SK-N-SH (cell line): ENCODE data around the gene ALDH3A1. TPM values are rescaled to one million over a fixed set of nuclear protein-coding genes. Genes with fewer than 3 reads are reported as not detected.

Experiments used
- CTCF ChIA-PET: fragments of 300-600, 350-600 bp; formaldehyde crosslinking; extraction: SDS; loops from one replicate; lab custom pipeline; 2021; lab: Yijun Ruan, JAX
- POLR2A ChIA-PET: fragments of 350-600 bp; sonication (Branson Sonifier 250); formaldehyde crosslinking; extraction: SDS; loops from one replicate; lab custom pipeline; 2020; ENCODE audit warnings: antibody characterized with exemption, inconsistent platforms; lab: Yijun Ruan, JAX
- DNase-seq: peaks from one replicate; pipeline ENCODE4 v3.0.0; 2012
- H2AFZ ChIP-seq: fragments of 200-600 bp; sonication (generic); 2 replicates; pipeline ENCODE4 v1.8.1; 2016; ENCODE audit warnings: antibody characterized with exemption, mild to moderate bottlenecking, low read depth
- H3F3A ChIP-seq: fragments of 200-600 bp; sonication (generic); replicated peaks from 2 replicates; pipeline ENCODE3; 2016; ENCODE audit warnings: antibody characterized with exemption, mild to moderate bottlenecking; ENCODE audit not compliant: insufficient read depth
- H3K27ac ChIP-seq, 2 experiments: fragments of 200-500 bp in 1 of 2; fragments of 200-600 bp in 1 of 2; sonication (Bioruptor generic) in 1 of 2; sonication (generic), shearing (Covaris generic) in 1 of 2; 2 replicates each; pipeline versions ENCODE4 v1.5.1 to v1.6.1; 2014 to 2016; ENCODE audit warnings: low read depth in 2 of 2, inconsistent platforms in 1 of 2, low read length in 1 of 2, mild to moderate bottlenecking in 1 of 2, mixed read lengths in 1 of 2
- H3K27me3 ChIP-seq: fragments of 200-600 bp; sonication (generic), shearing (Covaris generic); 2 replicates; pipeline ENCODE4 v1.6.1; 2016; ENCODE audit warnings: mixed run types; ENCODE audit not compliant: insufficient read depth
- H3K36me3 ChIP-seq, 2 experiments: fragments of 200-500 bp in 1 of 2; fragments of 200-600 bp in 1 of 2; sonication (Bioruptor generic) in 1 of 2; sonication (generic) in 1 of 2; replicated peaks in 1 of 2; 2 replicates each; pipeline versions ENCODE3 to v1.5.1; 2014 to 2016; ENCODE audit warnings: low read length in 1 of 2, mild to moderate bottlenecking in 1 of 2; ENCODE audit not compliant: insufficient read depth in 2 of 2, control insufficient read depth in 1 of 2
- H3K4me1 ChIP-seq, 2 experiments: fragments of 200-500 bp in 1 of 2; fragments of 200-600 bp in 1 of 2; sonication (Bioruptor generic) in 1 of 2; sonication (generic), shearing (Covaris generic) in 1 of 2; 2 replicates each; pipeline versions ENCODE4 v1.5.1 to v1.6.1; 2014 to 2016; ENCODE audit warnings: low read depth in 1 of 2, low read length in 1 of 2, mixed run types in 1 of 2; ENCODE audit not compliant: insufficient read depth in 2 of 2, control insufficient read depth in 1 of 2
- H3K4me2 ChIP-seq: fragments of 200-600 bp; sonication (generic), shearing (Covaris generic); 2 replicates; pipeline ENCODE4 v1.6.1; 2017; ENCODE audit warnings: mixed run types
- H3K4me3 ChIP-seq, 2 experiments: fragments of 200-500 bp in 1 of 2; fragments of 200-600 bp in 1 of 2; sonication (Bioruptor generic) in 1 of 2; sonication (generic), shearing (Covaris generic) in 1 of 2; 2 replicates each; pipeline versions ENCODE4 v1.5.1 to v1.8.1; 2014 to 2016; ENCODE audit warnings: low read depth in 2 of 2, inconsistent platforms in 1 of 2, low read length in 1 of 2, mild to moderate bottlenecking in 1 of 2, mixed read lengths in 1 of 2, moderate library complexity in 1 of 2
- H3K79me2 ChIP-seq: fragments of 200-600 bp; sonication (generic); 2 replicates; pipeline ENCODE4 v1.8.1; 2017; ENCODE audit warnings: mild to moderate bottlenecking; ENCODE audit not compliant: insufficient read depth
- H3K9ac ChIP-seq: fragments of 200-600 bp; sonication (generic); 2 replicates; pipeline ENCODE4 v1.6.1; 2017; ENCODE audit warnings: mixed run types
- H3K9me2 ChIP-seq: fragments of 200-600 bp; sonication (generic); 2 replicates; pipeline ENCODE4 v1.6.1; 2017; ENCODE audit warnings: mixed run types
- H3K9me3 ChIP-seq: fragments of 200-600 bp; sonication (generic); 2 replicates; pipeline ENCODE4 v1.6.1; 2017; ENCODE audit warnings: mixed run types, mild to moderate bottlenecking, moderate library complexity
- H4K20me1 ChIP-seq: fragments of 200-600 bp; sonication (generic); 2 replicates; pipeline ENCODE4 v1.6.1; 2017; ENCODE audit warnings: mild to moderate bottlenecking, mixed run types; ENCODE audit not compliant: insufficient read depth
- CTCF ChIP-seq: fragments of 200-600 bp; sonication (generic); IDR thresholded peaks from 2 replicates; pipeline ENCODE4 v1.6.1; 2017; ENCODE audit warnings: antibody characterized with exemption, mild to moderate bottlenecking, moderate library complexity
- EZH2phosphoT487 ChIP-seq: fragments of 200-600 bp; sonication (generic); IDR thresholded peaks from 2 replicates; pipeline ENCODE4 v1.6.1; 2017; ENCODE audit warnings: low read depth, mixed run types, mild to moderate bottlenecking, antibody characterized with exemption, moderate library complexity, borderline replicate concordance
- FOXM1 ChIP-seq: IDR thresholded peaks from 2 replicates; pipeline ENCODE4 v1.4.0; 2012; ENCODE audit warnings: low read depth, mild to moderate bottlenecking
- JUND ChIP-seq: IDR thresholded peaks from 2 replicates; pipeline ENCODE4 v1.4.0; 2012
- MAX ChIP-seq: IDR thresholded peaks from 2 replicates; pipeline ENCODE4 v1.4.0; 2012; ENCODE audit warnings: low read depth
- MXI1 ChIP-seq: IDR thresholded peaks from 2 replicates; pipeline ENCODE4 v1.6.1; 2012; ENCODE audit warnings: mild to moderate bottlenecking, low read depth, low read length, improper control_type of control experiment
- PBX3 ChIP-seq: IDR thresholded peaks from 2 replicates; pipeline ENCODE4; 2012
- RAD21 ChIP-seq: IDR thresholded peaks from 2 replicates; pipeline ENCODE4 v1.6.1; 2012; ENCODE audit warnings: mild to moderate bottlenecking, low read length
- RCOR1 ChIP-seq: fragments of 150-350 bp; IDR thresholded peaks from 2 replicates; pipeline ENCODE4 v1.6.1; 2017; ENCODE audit warnings: antibody characterized with exemption, low read length
- RFX5 ChIP-seq: IDR thresholded peaks from 2 replicates; pipeline ENCODE4 v1.6.1; 2012; ENCODE audit warnings: mild to moderate bottlenecking, improper control_type of control experiment, low read length
- RXRA ChIP-seq: IDR thresholded peaks from 2 replicates; pipeline ENCODE4 v1.4.0; 2012; ENCODE audit warnings: low read depth, mild to moderate bottlenecking, borderline replicate concordance
- SIN3A ChIP-seq: IDR thresholded peaks from 2 replicates; pipeline ENCODE4 v1.6.1; 2012; ENCODE audit warnings: low read depth, mild to moderate bottlenecking, low read length, moderate library complexity, borderline replicate concordance
- TAF1 ChIP-seq: IDR thresholded peaks from 2 replicates; pipeline ENCODE4 v1.6.1; 2012; ENCODE audit warnings: low read depth, mild to moderate bottlenecking, low read length, moderate library complexity, borderline replicate concordance
- YY1 ChIP-seq: IDR thresholded peaks from 2 replicates; pipeline ENCODE4 v1.4.0; 2012; ENCODE audit warnings: low read depth, mild to moderate bottlenecking
- WGBS: methylation state at CpG from one replicate; pipeline ENCODE4 v1.1.6; 2017; ENCODE audit warnings: low lambda C conversion rate; 5-methylcytosine and 5-hydroxymethylcytosine counted together
- polyA plus RNA-seq, 3 experiments: library from polyadenylated mRNA; depleted of rRNA; stranded (reverse); fragments of >200 nt; gene quantifications; 2 replicates each; pipeline ENCODE4 v1.2.3, GENCODE V29; 2012
- TF ChIP-seq, protein P1 (sequence below): fragments of 150-350 bp; IDR thresholded peaks from 2 replicates; pipeline ENCODE4 v1.6.1; 2017; ENCODE audit warnings: antibody characterized with exemption, low read length, low read depth, borderline replicate concordance
- TF ChIP-seq, protein P2 (sequence below): IDR thresholded peaks from 2 replicates; pipeline ENCODE4 v1.6.1; 2012; ENCODE audit warnings: mild to moderate bottlenecking, low read depth, low read length, moderate library complexity
- TF ChIP-seq, protein P3 (sequence below): fragments of 150-350 bp; IDR thresholded peaks from 2 replicates; pipeline ENCODE4 v1.6.1; 2016; ENCODE audit warnings: mild to moderate bottlenecking, low read depth, low read length

Gene ALDH3A1
- polyA plus RNA-seq, 1 of the 3 experiments (the other 2 are of a cell fraction): 0.79 TPM

- no peaks in the 10 kb centered on the region for H3K79me2 ChIP-seq
- H3K4me2 ChIP-seq: no peak overlapping the region
- H3K9me3 ChIP-seq: no peaks in the 10 kb centered on the region
- TF ChIP-seq, protein P1, sequence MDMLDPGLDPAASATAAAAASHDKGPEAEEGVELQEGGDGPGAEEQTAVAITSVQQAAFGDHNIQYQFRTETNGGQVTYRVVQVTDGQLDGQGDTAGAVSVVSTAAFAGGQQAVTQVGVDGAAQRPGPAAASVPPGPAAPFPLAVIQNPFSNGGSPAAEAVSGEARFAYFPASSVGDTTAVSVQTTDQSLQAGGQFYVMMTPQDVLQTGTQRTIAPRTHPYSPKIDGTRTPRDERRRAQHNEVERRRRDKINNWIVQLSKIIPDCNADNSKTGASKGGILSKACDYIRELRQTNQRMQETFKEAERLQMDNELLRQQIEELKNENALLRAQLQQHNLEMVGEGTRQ: no peak
- TF ChIP-seq RFX5 (no peak), TAF1 (no peak), RCOR1 (no peak), RAD21 (no peak), CTCF (no peak), PBX3 (no peak), RXRA (no peak), JUND (no peak), MAX (no peak), MXI1 (no peak), FOXM1 (no peak), SIN3A (no peak), YY1 (no peak), EZH2phosphoT487 (no peak)
- TF ChIP-seq, protein P2, sequence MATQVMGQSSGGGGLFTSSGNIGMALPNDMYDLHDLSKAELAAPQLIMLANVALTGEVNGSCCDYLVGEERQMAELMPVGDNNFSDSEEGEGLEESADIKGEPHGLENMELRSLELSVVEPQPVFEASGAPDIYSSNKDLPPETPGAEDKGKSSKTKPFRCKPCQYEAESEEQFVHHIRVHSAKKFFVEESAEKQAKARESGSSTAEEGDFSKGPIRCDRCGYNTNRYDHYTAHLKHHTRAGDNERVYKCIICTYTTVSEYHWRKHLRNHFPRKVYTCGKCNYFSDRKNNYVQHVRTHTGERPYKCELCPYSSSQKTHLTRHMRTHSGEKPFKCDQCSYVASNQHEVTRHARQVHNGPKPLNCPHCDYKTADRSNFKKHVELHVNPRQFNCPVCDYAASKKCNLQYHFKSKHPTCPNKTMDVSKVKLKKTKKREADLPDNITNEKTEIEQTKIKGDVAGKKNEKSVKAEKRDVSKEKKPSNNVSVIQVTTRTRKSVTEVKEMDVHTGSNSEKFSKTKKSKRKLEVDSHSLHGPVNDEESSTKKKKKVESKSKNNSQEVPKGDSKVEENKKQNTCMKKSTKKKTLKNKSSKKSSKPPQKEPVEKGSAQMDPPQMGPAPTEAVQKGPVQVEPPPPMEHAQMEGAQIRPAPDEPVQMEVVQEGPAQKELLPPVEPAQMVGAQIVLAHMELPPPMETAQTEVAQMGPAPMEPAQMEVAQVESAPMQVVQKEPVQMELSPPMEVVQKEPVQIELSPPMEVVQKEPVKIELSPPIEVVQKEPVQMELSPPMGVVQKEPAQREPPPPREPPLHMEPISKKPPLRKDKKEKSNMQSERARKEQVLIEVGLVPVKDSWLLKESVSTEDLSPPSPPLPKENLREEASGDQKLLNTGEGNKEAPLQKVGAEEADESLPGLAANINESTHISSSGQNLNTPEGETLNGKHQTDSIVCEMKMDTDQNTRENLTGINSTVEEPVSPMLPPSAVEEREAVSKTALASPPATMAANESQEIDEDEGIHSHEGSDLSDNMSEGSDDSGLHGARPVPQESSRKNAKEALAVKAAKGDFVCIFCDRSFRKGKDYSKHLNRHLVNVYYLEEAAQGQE: no peak
- TF ChIP-seq, protein P3, sequence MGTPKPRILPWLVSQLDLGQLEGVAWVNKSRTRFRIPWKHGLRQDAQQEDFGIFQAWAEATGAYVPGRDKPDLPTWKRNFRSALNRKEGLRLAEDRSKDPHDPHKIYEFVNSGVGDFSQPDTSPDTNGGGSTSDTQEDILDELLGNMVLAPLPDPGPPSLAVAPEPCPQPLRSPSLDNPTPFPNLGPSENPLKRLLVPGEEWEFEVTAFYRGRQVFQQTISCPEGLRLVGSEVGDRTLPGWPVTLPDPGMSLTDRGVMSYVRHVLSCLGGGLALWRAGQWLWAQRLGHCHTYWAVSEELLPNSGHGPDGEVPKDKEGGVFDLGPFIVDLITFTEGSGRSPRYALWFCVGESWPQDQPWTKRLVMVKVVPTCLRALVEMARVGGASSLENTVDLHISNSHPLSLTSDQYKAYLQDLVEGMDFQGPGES: no peak
- no peaks in the 10 kb centered on the region for H3K36me3 ChIP-seq
- H3K4me1 ChIP-seq: peaks cover 8 to 16% of the 10 kb centered on the region in 2 experiments; a peak in 1 of 4 replicates
- H3K27ac ChIP-seq: no peak overlapping the region
- DNase-seq: no peak
- 75% methylated on average over 4 of the region's 4 CpGs for WGBS
- no peaks in the 10 kb centered on the region for H3K9me2 ChIP-seq
- H3K27me3 ChIP-seq: no peaks in the 10 kb centered on the region
- ChIA-PET CTCF (interaction anchor here (0.9 to 2.1 kb wide), 3 partner anchors 41 to 186 kb away, joined by 3 to 10 read pairs (median 3); no protein-coding TSS in a partner anchor), POLR2A (no interaction called here)
- no peak overlapping the region for H2AFZ ChIP-seq
- H3K4me3 ChIP-seq: no peak overlapping the region
- no peaks in the 10 kb centered on the region for H3F3A ChIP-seq
- H3K9ac ChIP-seq: no peak overlapping the region
- H4K20me1 ChIP-seq: no peaks in the 10 kb centered on the region
These were observed 45.9 kb downstream of the ALDH3A1 start for GRCh38 chr17:19702217-19702641.
